ENCODE data around the gene PRDX5. TPM values are rescaled to one million over a fixed set of nuclear protein-coding genes. Genes with fewer than 3 reads are reported as not detected.

The PRDX5 gene
- total and polyA plus RNA-seq, 10 of the 15 experiments (the other 5 are each of a cell fraction or from before 2014, with no cell fraction given): 95.7 to 406 (median 240) TPM

GRCh38 chr11:64331569-64332371, 13.8 kb downstream of the PRDX5 start (continued):
- TF ChIP-seq JUND (IDR thresholded peaks at IDR 0.05; ENCODE audit: low read depth, low read length): 0 out of 2 replicates have a peak, but pooled peaks have one; percentile 79
- TF ChIP-seq MAX (IDR thresholded peaks at IDR 0.05; ENCODE audit: low read depth, low read length): no peak; the same call in 1 of the 2 replicates
- TF ChIP-seq SUPT20H (IDR thresholded peaks at IDR 0.05; ENCODE audit: borderline replicate concordance, control insufficient read depth, low read depth, low read length): no peak
- TF ChIP-seq, protein P1, sequence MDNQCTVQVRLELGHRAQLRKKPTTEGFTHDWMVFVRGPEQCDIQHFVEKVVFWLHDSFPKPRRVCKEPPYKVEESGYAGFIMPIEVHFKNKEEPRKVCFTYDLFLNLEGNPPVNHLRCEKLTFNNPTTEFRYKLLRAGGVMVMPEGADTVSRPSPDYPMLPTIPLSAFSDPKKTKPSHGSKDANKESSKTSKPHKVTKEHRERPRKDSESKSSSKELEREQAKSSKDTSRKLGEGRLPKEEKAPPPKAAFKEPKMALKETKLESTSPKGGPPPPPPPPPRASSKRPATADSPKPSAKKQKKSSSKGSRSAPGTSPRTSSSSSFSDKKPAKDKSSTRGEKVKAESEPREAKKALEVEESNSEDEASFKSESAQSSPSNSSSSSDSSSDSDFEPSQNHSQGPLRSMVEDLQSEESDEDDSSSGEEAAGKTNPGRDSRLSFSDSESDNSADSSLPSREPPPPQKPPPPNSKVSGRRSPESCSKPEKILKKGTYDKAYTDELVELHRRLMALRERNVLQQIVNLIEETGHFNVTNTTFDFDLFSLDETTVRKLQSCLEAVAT (IDR thresholded peaks at IDR 0.05): peak; percentile 87
- no peak for TF ChIP-seq ZNF24 (IDR thresholded peaks at IDR 0.05)
- 0 out of 2 replicates have a peak, but pooled peaks have one; percentile 25 for TF ChIP-seq RB1 (IDR thresholded peaks at IDR 0.05; ENCODE audit: borderline replicate concordance)
- no peak for TF ChIP-seq WRNIP1 (IDR thresholded peaks at IDR 0.05; ENCODE audit: borderline replicate concordance, low read depth, low read length)
- peak; percentile 26; the same call in 1 of the 2 replicates for TF ChIP-seq TCF12 (IDR thresholded peaks at IDR 0.05; ENCODE audit: low read depth, low read length)
- no peak for TF ChIP-seq BRCA1 (IDR thresholded peaks at IDR 0.05; ENCODE audit: low read depth, low read length)
- TF ChIP-seq NR2F1 (conservative IDR thresholded peaks at IDR 0.05): peak; percentile 93
- TF ChIP-seq SIX5 (IDR thresholded peaks at IDR 0.05; ENCODE audit: low read depth, low read length, severe bottlenecking): no peak
- TF ChIP-seq NFXL1 (IDR thresholded peaks at IDR 0.05; ENCODE audit: borderline replicate concordance): no peak
- peak; percentile 74 for TF ChIP-seq RUNX3 (IDR thresholded peaks at IDR 0.05; ENCODE audit: low read length)
- no peak for TF ChIP-seq MYC (IDR thresholded peaks at IDR 0.05; ENCODE audit: insufficient read depth, insufficient read length, insufficient replicate concordance, low read length, severe bottlenecking)
- TF ChIP-seq JUNB (IDR thresholded peaks at IDR 0.05): peak; percentile 87
- peak; percentile 65 for TF ChIP-seq FOXM1 (IDR thresholded peaks at IDR 0.05; ENCODE audit: low read depth, low read length)
- TF ChIP-seq, protein P2, sequence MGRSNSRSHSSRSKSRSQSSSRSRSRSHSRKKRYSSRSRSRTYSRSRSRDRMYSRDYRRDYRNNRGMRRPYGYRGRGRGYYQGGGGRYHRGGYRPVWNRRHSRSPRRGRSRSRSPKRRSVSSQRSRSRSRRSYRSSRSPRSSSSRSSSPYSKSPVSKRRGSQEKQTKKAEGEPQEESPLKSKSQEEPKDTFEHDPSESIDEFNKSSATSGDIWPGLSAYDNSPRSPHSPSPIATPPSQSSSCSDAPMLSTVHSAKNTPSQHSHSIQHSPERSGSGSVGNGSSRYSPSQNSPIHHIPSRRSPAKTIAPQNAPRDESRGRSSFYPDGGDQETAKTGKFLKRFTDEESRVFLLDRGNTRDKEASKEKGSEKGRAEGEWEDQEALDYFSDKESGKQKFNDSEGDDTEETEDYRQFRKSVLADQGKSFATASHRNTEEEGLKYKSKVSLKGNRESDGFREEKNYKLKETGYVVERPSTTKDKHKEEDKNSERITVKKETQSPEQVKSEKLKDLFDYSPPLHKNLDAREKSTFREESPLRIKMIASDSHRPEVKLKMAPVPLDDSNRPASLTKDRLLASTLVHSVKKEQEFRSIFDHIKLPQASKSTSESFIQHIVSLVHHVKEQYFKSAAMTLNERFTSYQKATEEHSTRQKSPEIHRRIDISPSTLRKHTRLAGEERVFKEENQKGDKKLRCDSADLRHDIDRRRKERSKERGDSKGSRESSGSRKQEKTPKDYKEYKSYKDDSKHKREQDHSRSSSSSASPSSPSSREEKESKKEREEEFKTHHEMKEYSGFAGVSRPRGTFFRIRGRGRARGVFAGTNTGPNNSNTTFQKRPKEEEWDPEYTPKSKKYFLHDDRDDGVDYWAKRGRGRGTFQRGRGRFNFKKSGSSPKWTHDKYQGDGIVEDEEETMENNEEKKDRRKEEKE (IDR thresholded peaks at IDR 0.05): no peak
- TF ChIP-seq YBX1 (IDR thresholded peaks at IDR 0.05): no peak
- no peak for TF ChIP-seq HDAC6 (IDR thresholded peaks at IDR 0.05; ENCODE audit: unreplicated experiment)
- TF ChIP-seq FOXK2 (IDR thresholded peaks at IDR 0.05): no peak
- no peak for TF ChIP-seq HCFC1 (IDR thresholded peaks at IDR 0.05; ENCODE audit: low read length)
- TF ChIP-seq SREBF1 (IDR thresholded peaks at IDR 0.05; ENCODE audit: low read length): no peak
- TF ChIP-seq LARP7 (IDR thresholded peaks at IDR 0.05): peak; percentile 47; the same call in 1 of the 2 replicates
- TF ChIP-seq E2F4 (IDR thresholded peaks at IDR 0.05; ENCODE audit: low read depth, low read length): no peak
- TF ChIP-seq PAX8 (IDR thresholded peaks at IDR 0.05): no peak
- TF ChIP-seq HDAC2 (IDR thresholded peaks at IDR 0.05): no peak
- no peak for TF ChIP-seq SUZ12 (IDR thresholded peaks at IDR 0.05; ENCODE audit: unreplicated experiment)
- peak; percentile 86; the same call in 1 of the 2 replicates for TF ChIP-seq ESRRA (IDR thresholded peaks at IDR 0.05; ENCODE audit: low read length)

Data from GM12878 (cell line).